Nephron (organoid): ENCODE data around the gene GALNT12.

ENCODE experiments used
- H3K27ac Mint-ChIP-seq, 3 experiments: 2 replicates each; pipeline ENCODE4 v1.8.0; 2020; ENCODE audit warnings: mixed read lengths in 3 of 3, mild to moderate bottlenecking in 2 of 3, moderate library complexity in 1 of 3
- H3K27me3 Mint-ChIP-seq: 2 replicates; pipeline ENCODE4 v1.8.0; 2021; ENCODE audit warnings: low read depth, mild to moderate bottlenecking, moderate library complexity, mixed read lengths
- H3K36me3 Mint-ChIP-seq: 2 replicates; pipeline ENCODE4 v1.8.0; 2020; ENCODE audit warnings: low read depth, mixed read lengths
- H3K4me1 Mint-ChIP-seq: 2 replicates; pipeline ENCODE4 v1.8.0; 2020; ENCODE audit warnings: mixed read lengths
- H3K4me3 Mint-ChIP-seq, 3 experiments: 2 replicates each; pipeline ENCODE4 v1.8.0; 2020; ENCODE audit warnings: mild to moderate bottlenecking in 3 of 3, mixed read lengths in 3 of 3, moderate library complexity in 2 of 3
- H3K9me3 Mint-ChIP-seq: 2 replicates; pipeline ENCODE4 v1.8.0; 2020; ENCODE audit warnings: mixed read lengths
- CTCF ChIP-seq, 3 experiments: fragments of 200-600 bp; sonication (generic); IDR thresholded peaks; one replicate each; pipeline ENCODE4 v1.5.0; 2021; ENCODE audit warnings: antibody characterized with exemption in 3 of 3; ENCODE audit not compliant: unreplicated experiment in 3 of 3

The GALNT12 gene

GRCh38 chr9:98864281-98865174 is 57.1 kb downstream of the GALNT12 start:
- Mint-ChIP-seq H3K36me3 (no peaks in the 10 kb centered on the region), H3K4me1 (peaks cover 53% of the 10 kb centered on the region), H3K27me3 (no peaks in the 10 kb centered on the region), H3K27ac (peak overlapping the region; percentile 50 to 86 (median 77)), H3K4me3 (peak overlapping the region in 1 of 3 experiments; percentile 14), H3K9me3 (no peaks in the 10 kb centered on the region)
- TF ChIP-seq CTCF (IDR thresholded peaks at IDR 0.05; ENCODE audit: unreplicated experiment in 3 of 3) = no peak

GRCh38 chr9:98865284-98865875 is 57.9 kb downstream of the GALNT12 start:
- no peaks in the 10 kb centered on the region for H3K9me3 Mint-ChIP-seq
- H3K4me1 Mint-ChIP-seq = peaks cover 53% of the 10 kb centered on the region
- H3K36me3 Mint-ChIP-seq = no peaks in the 10 kb centered on the region
- H3K4me3 Mint-ChIP-seq = no peak overlapping the region
- H3K27me3 Mint-ChIP-seq = no peaks in the 10 kb centered on the region
- no peak for TF ChIP-seq CTCF (IDR thresholded peaks at IDR 0.05; ENCODE audit: unreplicated experiment in 3 of 3)
- H3K27ac Mint-ChIP-seq = peak overlapping the region in 2 of 3 experiments; percentile 77 to 86

GRCh38 chr9:98866435-98867102 is 59.1 kb downstream of the GALNT12 start:
- Mint-ChIP-seq H3K27ac (peak overlapping the region in 2 of 3 experiments; percentile 67 to 86), H3K4me3 (peak overlapping the region in 1 of 3 experiments; percentile 44), H3K4me1 (peaks cover 47% of the 10 kb centered on the region), H3K9me3 (no peaks in the 10 kb centered on the region), H3K27me3 (no peaks in the 10 kb centered on the region), H3K36me3 (no peaks in the 10 kb centered on the region)
- TF ChIP-seq CTCF (IDR thresholded peaks at IDR 0.05; ENCODE audit: unreplicated experiment in 3 of 3) = no peak

GRCh38 chr9:98867103-98867428 is 59.6 kb downstream of the GALNT12 start:
- Mint-ChIP-seq H3K27ac (peak overlapping the region in 2 of 3 experiments; percentile 67 to 86), H3K27me3 (no peaks in the 10 kb centered on the region), H3K36me3 (no peaks in the 10 kb centered on the region), H3K9me3 (no peaks in the 10 kb centered on the region), H3K4me3 (peak overlapping the region in 1 of 3 experiments; percentile 44), H3K4me1 (peaks cover 42% of the 10 kb centered on the region)
- no peak for TF ChIP-seq CTCF (IDR thresholded peaks at IDR 0.05; ENCODE audit: unreplicated experiment in 3 of 3)

- Mint-ChIP-seq H3K4me1 (peaks cover 39% of the 10 kb centered on the region), H3K27me3 (no peaks in the 10 kb centered on the region), H3K27ac (peak overlapping the region in 2 of 3 experiments; percentile 76 to 86), H3K36me3 (no peaks in the 10 kb centered on the region), H3K4me3 (no peak overlapping the region), H3K9me3 (no peaks in the 10 kb centered on the region)
- TF ChIP-seq CTCF (IDR thresholded peaks at IDR 0.05; ENCODE audit: unreplicated experiment in 3 of 3) = no peak
Observed at GRCh38 chr9:98867429-98868168, 60.1 kb downstream of the GALNT12 start.
